ENCODE measurements around the gene HRH1.

DNA sequence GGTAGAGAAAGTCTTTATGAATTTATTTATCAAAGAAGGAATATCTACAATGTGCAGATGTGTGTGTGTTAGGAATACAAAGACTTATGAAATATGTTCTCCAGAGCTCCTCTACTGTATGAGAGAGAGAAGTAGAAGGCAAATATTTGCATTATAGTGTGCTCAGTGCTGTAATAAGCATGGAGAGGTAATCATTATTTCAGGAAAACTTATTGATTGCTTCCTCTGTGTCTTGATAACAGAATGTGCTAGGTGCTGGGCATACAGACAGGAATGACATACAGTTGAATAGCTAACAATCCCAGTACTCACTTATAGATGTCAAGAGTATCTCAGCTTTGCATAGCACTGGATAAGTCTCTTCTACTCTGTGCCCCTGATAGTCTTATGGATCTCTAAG is 148.2 kb downstream of the HRH1 start:
- TF ChIP-seq, protein P1, sequence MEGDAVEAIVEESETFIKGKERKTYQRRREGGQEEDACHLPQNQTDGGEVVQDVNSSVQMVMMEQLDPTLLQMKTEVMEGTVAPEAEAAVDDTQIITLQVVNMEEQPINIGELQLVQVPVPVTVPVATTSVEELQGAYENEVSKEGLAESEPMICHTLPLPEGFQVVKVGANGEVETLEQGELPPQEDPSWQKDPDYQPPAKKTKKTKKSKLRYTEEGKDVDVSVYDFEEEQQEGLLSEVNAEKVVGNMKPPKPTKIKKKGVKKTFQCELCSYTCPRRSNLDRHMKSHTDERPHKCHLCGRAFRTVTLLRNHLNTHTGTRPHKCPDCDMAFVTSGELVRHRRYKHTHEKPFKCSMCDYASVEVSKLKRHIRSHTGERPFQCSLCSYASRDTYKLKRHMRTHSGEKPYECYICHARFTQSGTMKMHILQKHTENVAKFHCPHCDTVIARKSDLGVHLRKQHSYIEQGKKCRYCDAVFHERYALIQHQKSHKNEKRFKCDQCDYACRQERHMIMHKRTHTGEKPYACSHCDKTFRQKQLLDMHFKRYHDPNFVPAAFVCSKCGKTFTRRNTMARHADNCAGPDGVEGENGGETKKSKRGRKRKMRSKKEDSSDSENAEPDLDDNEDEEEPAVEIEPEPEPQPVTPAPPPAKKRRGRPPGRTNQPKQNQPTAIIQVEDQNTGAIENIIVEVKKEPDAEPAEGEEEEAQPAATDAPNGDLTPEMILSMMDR (IDR thresholded peaks at IDR 0.05; ENCODE audit: extremely low read depth in 1 of 2, insufficient read depth in 1 of 2, low read depth in 1 of 2, low read length in 2 of 2) = no peak
- TF ChIP-seq GATA2 (IDR thresholded peaks at IDR 0.05; ENCODE audit: insufficient read depth, insufficient read length, low read depth, low read length) = no peak
- TF ChIP-seq EZH2 (IDR thresholded peaks at IDR 0.05; ENCODE audit: borderline replicate concordance, low read depth, low read length, severe bottlenecking) = no peak
- no peak for TF ChIP-seq FOS (IDR thresholded peaks at IDR 0.05; ENCODE audit: borderline replicate concordance, insufficient read depth, low read length)
